Uterus (tissue), 2 donors: ENCODE measurements around the gene NELFB.

Source experiments
- CTCF ChIP-seq, 4 experiments: fragments of 200-600 bp in 2 of 4; fragments of 450-650 bp in 2 of 4; sonication (generic) in 2 of 4; IDR thresholded peaks; one replicate each; pipeline ENCODE4 v1.5.1; 2016 to 2019; ENCODE audit warnings: antibody characterized with exemption in 4 of 4, mild to moderate bottlenecking in 2 of 4, moderate library complexity in 1 of 4
- POLR2A ChIP-seq, 2 donors: fragments of 450-650 bp; IDR thresholded peaks; one replicate each; pipeline ENCODE4 v1.6.1; 2016; ENCODE audit warnings: antibody characterized with exemption in 2 of 2, mild to moderate bottlenecking in 1 of 2, moderate library complexity in 1 of 2

- TF ChIP-seq CTCF (IDR thresholded peaks at IDR 0.05) (peak in 3 of 4 experiments; percentile 19 to 35 (median 22)), POLR2A (IDR thresholded peaks at IDR 0.05) (peak; percentile 39 to 69)
Measured at GRCh38 chr9:137254624-137255447, at the start of gene NELFB.
